Neural crest cell (in vitro differentiated cells): ENCODE results near the gene ITGB3. TPM values are rescaled to one million over a fixed set of nuclear protein-coding genes. Genes with fewer than 3 reads are reported as not detected.

Experiments used
- DNase-seq: peaks from one replicate; pipeline ENCODE4 v3.0.0; 2021; ENCODE audit warnings: low read depth, mixed read lengths, low spot score
- H3K27ac Mint-ChIP-seq: one replicate; pipeline ENCODE4 v1.8.0; 2021; ENCODE audit warnings: mild to moderate bottlenecking, mixed read lengths; ENCODE audit not compliant: unreplicated experiment
- H3K27me3 Mint-ChIP-seq: 2 replicates; pipeline ENCODE4 v1.8.0; 2021; ENCODE audit warnings: low read depth, mild to moderate bottlenecking, mixed read lengths
- H3K36me3 Mint-ChIP-seq: 2 replicates; pipeline ENCODE4 v1.8.0; 2021; ENCODE audit warnings: low read depth, mild to moderate bottlenecking, mixed read lengths
- H3K4me1 Mint-ChIP-seq: 2 replicates; pipeline ENCODE4 v1.8.0; 2021; ENCODE audit warnings: mixed read lengths
- H3K4me3 Mint-ChIP-seq: one replicate; pipeline ENCODE4 v1.8.0; 2021; ENCODE audit warnings: mild to moderate bottlenecking, mixed read lengths
- H3K9me3 Mint-ChIP-seq: 2 replicates; pipeline ENCODE4 v1.8.0; 2021; ENCODE audit warnings: mixed read lengths
- total RNA-seq: library from RNA; stranded (reverse); gene quantifications from 2 replicates; pipeline ENCODE4 v1.2.1, GENCODE V29; 2021
- TF ChIP-seq, protein P1 (sequence below): fragments of 200-600 bp; sonication (generic); conservative IDR thresholded peaks from 2 replicates; pipeline ENCODE4 v1.5.0; 2021; ENCODE audit warnings: antibody characterized with exemption, mild to moderate bottlenecking

The ITGB3 gene
- total RNA-seq, 1 donor from 2014 or later, result 0.09 TPM

- Mint-ChIP-seq H3K27me3 (no peaks in the 10 kb centered on the region), H3K36me3 (no peaks in the 10 kb centered on the region), H3K4me1 (peaks cover 52% of the 10 kb centered on the region), H3K27ac (no peak overlapping the region), H3K9me3 (no peaks in the 10 kb centered on the region), H3K4me3 (no peak overlapping the region)
- DNase-seq, result no peak
- TF ChIP-seq, protein P1, sequence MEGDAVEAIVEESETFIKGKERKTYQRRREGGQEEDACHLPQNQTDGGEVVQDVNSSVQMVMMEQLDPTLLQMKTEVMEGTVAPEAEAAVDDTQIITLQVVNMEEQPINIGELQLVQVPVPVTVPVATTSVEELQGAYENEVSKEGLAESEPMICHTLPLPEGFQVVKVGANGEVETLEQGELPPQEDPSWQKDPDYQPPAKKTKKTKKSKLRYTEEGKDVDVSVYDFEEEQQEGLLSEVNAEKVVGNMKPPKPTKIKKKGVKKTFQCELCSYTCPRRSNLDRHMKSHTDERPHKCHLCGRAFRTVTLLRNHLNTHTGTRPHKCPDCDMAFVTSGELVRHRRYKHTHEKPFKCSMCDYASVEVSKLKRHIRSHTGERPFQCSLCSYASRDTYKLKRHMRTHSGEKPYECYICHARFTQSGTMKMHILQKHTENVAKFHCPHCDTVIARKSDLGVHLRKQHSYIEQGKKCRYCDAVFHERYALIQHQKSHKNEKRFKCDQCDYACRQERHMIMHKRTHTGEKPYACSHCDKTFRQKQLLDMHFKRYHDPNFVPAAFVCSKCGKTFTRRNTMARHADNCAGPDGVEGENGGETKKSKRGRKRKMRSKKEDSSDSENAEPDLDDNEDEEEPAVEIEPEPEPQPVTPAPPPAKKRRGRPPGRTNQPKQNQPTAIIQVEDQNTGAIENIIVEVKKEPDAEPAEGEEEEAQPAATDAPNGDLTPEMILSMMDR, result no peak
Observed at GRCh38 chr17:47277921-47278320, 24.3 kb downstream of the ITGB3 start.

- TF ChIP-seq, protein P1, result no peak
- Mint-ChIP-seq H3K36me3 (no peaks in the 10 kb centered on the region), H3K4me3 (no peak overlapping the region), H3K27me3 (no peaks in the 10 kb centered on the region), H3K4me1 (peaks cover 52% of the 10 kb centered on the region), H3K27ac (no peak overlapping the region), H3K9me3 (no peaks in the 10 kb centered on the region)
- no peak for DNase-seq
Observed at GRCh38 chr17:47278561-47278960, 24.9 kb downstream of the ITGB3 start.

GRCh38 chr17:47279062-47279801 is 25.6 kb downstream of the ITGB3 start:
- Mint-ChIP-seq H3K27me3 (peaks cover 3% of the 10 kb centered on the region), H3K4me1 (peaks cover 52% of the 10 kb centered on the region), H3K36me3 (no peaks in the 10 kb centered on the region), H3K27ac (peak overlapping the region; percentile 97), H3K4me3 (peak overlapping the region; percentile 2), H3K9me3 (no peaks in the 10 kb centered on the region)
- no peak for DNase-seq
- TF ChIP-seq, protein P1, result no peak

DNA sequence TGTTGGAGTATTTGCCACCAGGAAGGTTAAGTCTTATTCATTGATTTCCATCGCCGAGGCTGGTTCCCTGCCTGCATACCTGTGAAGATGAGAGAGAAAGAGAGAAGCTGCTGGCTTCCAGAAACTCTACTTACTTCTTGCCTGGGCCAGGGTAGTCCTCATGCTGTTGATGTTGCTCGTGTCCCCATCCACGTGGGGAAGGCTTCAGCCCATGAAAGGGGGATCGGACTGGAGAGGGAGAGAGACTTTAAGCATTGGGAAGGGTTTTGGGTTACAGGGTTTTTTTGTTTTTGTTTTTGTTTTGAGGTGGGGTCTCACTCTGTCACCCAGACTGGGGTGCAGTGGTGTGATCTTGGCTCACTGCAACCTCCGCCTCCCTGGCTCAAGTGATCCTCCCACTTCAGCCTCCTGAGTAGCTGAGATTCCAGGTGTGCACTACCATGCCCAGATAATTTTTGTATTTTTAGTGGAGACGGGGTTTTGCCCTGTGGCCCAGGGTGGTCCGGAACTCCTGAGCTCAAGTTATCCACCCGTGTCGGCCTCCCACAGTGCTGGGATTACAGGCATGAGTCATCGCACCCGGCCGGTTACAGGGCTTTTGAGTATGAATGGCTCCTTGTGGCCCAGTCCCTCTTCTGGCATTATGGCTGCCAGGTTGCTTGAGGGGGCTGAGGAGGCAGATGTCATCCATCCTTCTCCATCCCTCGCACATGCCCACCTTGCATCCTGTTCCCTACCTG is 26.6 kb downstream of the ITGB3 start:
- H3K9me3 Mint-ChIP-seq, result no peaks in the 10 kb centered on the region
- H3K27me3 Mint-ChIP-seq, result peaks cover 3% of the 10 kb centered on the region
- H3K4me3 Mint-ChIP-seq, result no peak overlapping the region
- H3K36me3 Mint-ChIP-seq, result no peaks in the 10 kb centered on the region
- peaks cover 47% of the 10 kb centered on the region for H3K4me1 Mint-ChIP-seq
- TF ChIP-seq, protein P1, result no peak
- no peak for DNase-seq
- H3K27ac Mint-ChIP-seq, result peak overlapping the region; percentile 32

- Mint-ChIP-seq H3K27ac (no peak overlapping the region), H3K4me3 (no peak overlapping the region), H3K9me3 (no peaks in the 10 kb centered on the region), H3K36me3 (no peaks in the 10 kb centered on the region), H3K27me3 (peaks cover 3% of the 10 kb centered on the region), H3K4me1 (peaks cover 37% of the 10 kb centered on the region)
- TF ChIP-seq, protein P1, result no peak
- no peak for DNase-seq
Observed at GRCh38 chr17:47281216-47281615, 27.6 kb downstream of the ITGB3 start.
